ENCODE data around the gene MRPS23. TPM values are rescaled to one million over a fixed set of nuclear protein-coding genes. Genes with fewer than 3 reads are reported as not detected.

MRPS23 gene
- polyA plus RNA-seq, 3 donors: 61.7 to 67.2 (median 65.3) TPM

GRCh38 chr17:57868007-57868909 is 18.4 kb upstream of the MRPS23 start:
- DNase-seq: no peak

DNA sequence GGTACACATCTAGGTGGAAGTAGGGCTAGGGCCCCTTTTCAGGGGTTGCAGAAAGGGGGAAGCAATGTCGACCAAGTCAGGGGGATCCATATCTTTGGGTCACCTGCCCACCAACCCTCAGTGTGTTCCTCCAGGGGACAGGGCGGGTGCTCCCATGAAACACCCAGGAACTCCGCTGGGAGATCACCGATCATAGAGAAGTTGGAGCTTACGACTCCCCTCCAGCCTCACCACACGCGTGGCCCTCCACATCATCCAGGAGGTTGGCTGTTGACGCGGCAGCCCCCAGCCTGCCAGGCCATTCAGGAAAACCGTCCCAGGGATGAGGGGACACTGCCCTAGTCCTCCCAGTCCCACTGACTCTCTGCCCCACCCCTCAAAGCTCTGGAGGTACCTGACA is 17.3 kb upstream of the MRPS23 start:
- DNase-seq: no peak

DNA sequence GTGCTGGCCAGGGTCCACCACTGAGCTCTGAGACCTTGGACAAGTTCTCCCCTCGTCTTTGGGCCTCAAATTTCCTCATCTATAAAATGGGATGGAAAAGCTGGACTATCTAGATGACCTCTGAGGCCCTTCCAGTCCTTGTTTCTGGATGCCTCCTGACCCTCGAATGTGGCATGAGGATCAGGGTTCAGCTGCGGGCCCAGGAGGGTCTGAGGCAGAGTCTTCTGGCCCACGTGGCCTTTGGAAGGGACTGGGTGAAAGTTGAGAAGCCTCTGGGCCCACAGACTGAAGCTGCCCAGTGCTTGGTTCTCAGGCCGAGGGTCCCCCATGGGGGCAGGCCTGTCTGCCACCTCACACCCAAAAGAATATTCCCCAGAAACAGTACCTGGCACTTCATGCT is 16.9 kb upstream of the MRPS23 start:
- no peak for DNase-seq

GRCh38 chr17:57866319-57866718 is 16.5 kb upstream of the MRPS23 start:
- no peak for DNase-seq

GRCh38 chr17:57864273-57864672 is 14.4 kb upstream of the MRPS23 start:
- DNase-seq: no peak

GRCh38 chr17:57862694-57863667 is 13.1 kb upstream of the MRPS23 start:
- no peak for DNase-seq

DNA sequence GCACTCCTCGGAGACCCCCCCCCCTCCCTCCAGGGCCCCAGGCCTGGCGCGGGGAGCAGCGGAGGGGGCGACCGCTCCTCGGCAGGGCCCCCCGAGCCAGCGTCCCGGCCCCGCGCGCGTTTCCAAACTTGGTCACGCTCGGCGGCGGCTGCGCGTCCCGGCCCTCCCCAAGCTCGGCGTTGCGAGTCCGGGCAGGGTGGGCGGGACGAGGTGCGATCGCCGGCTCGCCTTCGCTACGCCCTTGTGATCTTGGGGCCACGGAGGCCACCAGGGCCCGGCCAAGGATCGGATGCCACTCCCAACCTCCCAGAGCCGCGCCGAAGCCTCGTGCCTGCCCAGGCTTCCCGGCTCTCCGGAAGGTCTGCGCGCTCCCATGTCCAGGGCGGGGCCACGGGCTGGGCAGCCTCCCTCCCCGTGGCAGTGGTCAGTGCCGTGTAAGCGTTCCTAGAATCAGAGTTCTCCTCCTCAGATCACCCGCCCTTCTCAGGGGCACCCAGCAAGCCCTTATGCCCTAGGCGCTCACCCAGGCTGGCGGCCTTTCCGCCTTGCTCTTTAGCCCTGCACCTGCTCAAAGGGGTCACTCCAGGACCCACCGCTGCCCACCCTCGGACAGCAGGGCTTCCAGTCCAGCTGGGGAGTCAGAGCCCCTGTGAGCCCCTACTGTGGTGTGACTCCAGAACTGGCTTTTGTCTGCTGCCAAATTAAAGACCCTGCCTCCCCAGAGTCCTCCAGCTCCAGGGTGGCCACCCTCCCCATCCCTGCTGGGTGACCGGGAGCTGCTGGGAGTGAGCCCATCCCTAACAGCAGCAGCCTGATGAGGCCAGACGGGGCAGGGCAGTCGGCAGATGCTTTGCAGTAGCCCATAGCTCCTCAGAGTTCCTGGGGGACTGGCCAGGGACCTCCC is 12.2 kb upstream of the MRPS23 start:
- peak; percentile 35 for DNase-seq

GRCh38 chr17:57861000-57861789 is 11.4 kb upstream of the MRPS23 start:
- DNase-seq: peak; percentile 39

- no peak for DNase-seq
These were observed 10.7 kb upstream of the MRPS23 start for GRCh38 chr17:57860414-57860999.

- DNase-seq: no peak
These were observed 10.0 kb upstream of the MRPS23 start for GRCh38 chr17:57859601-57860413.

DNA sequence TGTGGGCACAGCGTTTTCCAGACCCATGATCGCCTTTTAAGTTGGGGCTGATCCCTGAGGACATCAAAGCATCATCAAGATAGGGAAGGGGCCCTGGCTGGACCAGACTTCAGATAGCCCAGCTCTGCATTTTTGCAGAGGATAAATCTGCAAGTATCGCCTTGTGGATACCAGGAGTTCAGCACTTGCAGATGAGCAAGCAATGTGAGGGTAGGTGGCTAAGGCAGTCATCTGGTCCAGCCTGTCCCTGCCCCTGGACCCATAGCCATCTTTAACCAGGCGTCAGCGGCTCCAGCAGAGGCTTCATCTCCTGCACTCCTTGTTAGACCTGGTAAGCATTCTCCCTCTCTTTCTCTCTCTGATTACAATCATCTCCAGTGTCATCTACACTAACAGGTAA is 9.0 kb upstream of the MRPS23 start:
- no peak for DNase-seq

DNA sequence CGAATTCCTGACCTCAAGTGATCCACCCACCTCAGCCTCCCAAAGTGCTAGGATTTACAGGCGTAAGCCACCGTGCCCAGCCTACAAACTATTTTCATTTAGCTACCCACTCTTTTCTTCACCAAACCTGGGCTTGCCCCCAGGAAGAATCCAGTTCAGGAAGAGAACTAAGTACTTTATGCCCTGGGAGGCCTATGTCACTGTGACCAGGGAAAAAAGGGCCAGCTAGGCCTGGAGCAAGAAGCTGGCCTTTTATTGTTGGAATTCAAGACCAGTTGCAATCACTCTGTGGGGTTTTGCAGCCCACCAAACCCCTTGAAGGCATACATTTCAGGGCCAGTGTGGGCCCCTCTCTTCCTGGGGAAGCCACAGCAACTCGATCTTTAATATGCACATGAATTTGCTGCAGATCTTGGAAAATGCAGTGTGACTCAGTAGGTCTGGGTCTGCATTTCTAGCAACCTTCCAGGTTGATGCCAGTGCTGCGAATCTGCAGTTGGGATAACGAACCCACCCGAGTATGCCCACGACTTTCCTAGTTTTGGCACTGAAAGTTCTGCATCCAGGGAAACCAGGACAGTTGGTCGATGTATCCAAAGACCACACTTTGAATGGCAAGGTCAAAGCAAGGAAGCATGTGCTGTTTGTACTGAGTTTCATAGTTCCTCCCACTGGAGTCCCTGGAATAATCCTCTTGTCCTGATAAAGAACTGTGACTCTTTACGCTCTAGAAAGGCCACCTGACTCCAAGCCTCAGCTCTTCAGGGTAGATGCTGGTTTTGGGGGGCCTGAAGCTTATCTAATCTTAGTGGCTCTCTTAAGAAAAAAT is 7.2 kb upstream of the MRPS23 start:
- no peak for DNase-seq

- no peak for DNase-seq
These were observed 5.7 kb upstream of the MRPS23 start for GRCh38 chr17:57855391-57856035.

DNA sequence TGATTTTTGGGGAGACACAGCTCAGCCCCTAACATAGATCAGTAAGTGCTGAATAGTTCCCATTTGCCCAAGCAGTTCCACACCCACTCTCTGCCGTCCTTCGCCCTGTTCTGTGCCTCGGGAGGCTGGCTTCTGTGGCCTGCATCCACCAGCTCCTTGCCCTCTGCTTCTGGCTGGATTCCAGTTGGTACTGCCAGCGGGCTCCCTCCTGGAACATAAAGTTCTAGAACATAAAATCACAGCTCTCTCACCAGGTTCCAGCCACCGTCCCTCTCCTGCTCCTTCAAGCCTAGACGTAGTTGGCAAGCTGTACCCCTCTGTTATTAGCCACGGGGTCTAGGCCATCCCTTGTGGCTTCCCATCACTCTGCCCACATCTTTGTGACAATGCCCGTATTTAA is 3.9 kb upstream of the MRPS23 start:
- no peak for DNase-seq

DNA sequence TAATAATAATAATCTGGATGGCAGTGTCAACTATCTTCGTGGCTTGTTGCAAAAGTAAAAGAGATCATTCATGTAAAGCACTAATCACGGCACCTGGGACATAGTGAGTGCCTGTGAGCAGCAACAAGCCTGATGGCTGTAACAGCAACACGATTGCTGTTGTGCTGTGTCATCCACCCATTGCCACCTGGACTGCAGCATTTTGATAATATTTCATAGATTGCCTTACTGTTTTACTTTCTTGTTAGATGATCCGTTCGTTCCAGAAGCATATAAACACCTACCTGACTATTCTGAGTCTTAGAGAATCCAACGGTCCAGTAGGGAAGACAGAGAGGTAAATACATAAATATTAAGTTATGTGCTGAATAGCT is 3.1 kb upstream of the MRPS23 start:
- no peak for DNase-seq

- no peak for DNase-seq
These were observed 2.5 kb upstream of the MRPS23 start for GRCh38 chr17:57852092-57852954.

Data from renal pelvis (tissue), 4 donors.